H1 (cell line): ENCODE measurements around the gene C9. TPM values are rescaled to one million over a fixed set of nuclear protein-coding genes. Genes with fewer than 3 reads are reported as not detected.

Source experiments
- CTCF ChIA-PET: fragments of 300-600 bp; sonication (Branson Sonifier 250); formaldehyde crosslinking; loops from one replicate; lab custom pipeline; 2021; ENCODE audit not compliant: partially characterized antibody; lab: Charles Lee
- POLR2A ChIA-PET: fragments of 300-600 bp; sonication (Branson Sonifier 250); formaldehyde crosslinking; loops from one replicate; lab custom pipeline; 2021; ENCODE audit warnings: inconsistent platforms; ENCODE audit not compliant: partially characterized antibody; lab: Charles Lee
- DNase-seq, 2 experiments: peaks; one replicate each; pipeline versions ENCODE4 v3.0.0 to v3.0.0-alpha.2; 2010 to 2022; ENCODE audit warnings: low spot score in 2 of 2, low read depth in 1 of 2, mixed read lengths in 1 of 2
- FAIRE-seq: peaks from 2 replicates; lab custom pipeline; 2011; peaks lifted over from hg19 to GRCh38; lab: Jason Lieb, UNC
- H2AFZ ChIP-seq: 2 replicates; pipeline ENCODE4 v1.8.1; 2012; ENCODE audit warnings: low read length, inconsistent platforms
- H2AK5ac ChIP-seq: 2 replicates; pipeline ENCODE4 v1.6.1; 2013; ENCODE audit warnings: low read depth, low read length
- H2BK120ac ChIP-seq: replicated peaks from 2 replicates; pipeline ENCODE3; 2013; ENCODE audit warnings: low read depth, low read length, inconsistent platforms
- H2BK12ac ChIP-seq: 2 replicates; pipeline ENCODE4 v1.6.1; 2013; ENCODE audit warnings: low read depth, low read length
- H2BK15ac ChIP-seq: 2 replicates; pipeline ENCODE4 v1.6.1; 2013; ENCODE audit warnings: low read length
- H2BK20ac ChIP-seq: 2 replicates; pipeline ENCODE4 v1.6.1; 2013; ENCODE audit warnings: low read length
- H2BK5ac ChIP-seq: 2 replicates; pipeline ENCODE4 v1.6.1; 2013; ENCODE audit warnings: low read depth, low read length
- H3K14ac ChIP-seq: 2 replicates; pipeline ENCODE4 v1.6.1; 2013; ENCODE audit warnings: inconsistent platforms; ENCODE audit not compliant: insufficient read length
- H3K18ac ChIP-seq: 2 replicates; pipeline ENCODE4 v1.6.1; 2013; ENCODE audit warnings: low read length; ENCODE audit errors: extremely low read depth
- H3K23ac ChIP-seq: 2 replicates; pipeline ENCODE4 v1.6.1; 2013; ENCODE audit warnings: inconsistent platforms; ENCODE audit not compliant: insufficient read length
- H3K23me2 ChIP-seq: 2 replicates; pipeline ENCODE4 v1.6.1; 2013; ENCODE audit warnings: low read depth, low read length
- H3K27ac ChIP-seq: 2 replicates; pipeline ENCODE4 v1.6.1; 2011; ENCODE audit warnings: low read depth, low read length, inconsistent platforms
- H3K27me3 ChIP-seq, 4 experiments: replicated peaks in 1 of 4; 1 replicate in 1 of 4; 2 replicates in 3 of 4; pipeline versions ENCODE4 v1.6.1 to v1.8.1; 2011 to 2013; ENCODE audit warnings: low read length in 3 of 4, mild to moderate bottlenecking in 3 of 4, inconsistent platforms in 2 of 4, mixed read lengths in 2 of 4, moderate library complexity in 1 of 4; ENCODE audit not compliant: control insufficient read depth in 3 of 4, insufficient read depth in 3 of 4; ENCODE audit errors: extremely low read depth in 1 of 4
- H3K36me3 ChIP-seq, 4 experiments: 2 replicates each; pipeline versions ENCODE4 v1.6.1 to v1.8.1; 2011 to 2013; ENCODE audit warnings: mild to moderate bottlenecking in 4 of 4, low read length in 3 of 4, moderate library complexity in 2 of 4, control low read depth in 1 of 4, inconsistent platforms in 1 of 4; ENCODE audit not compliant: insufficient read depth in 4 of 4, control insufficient read depth in 2 of 4
- H3K4ac ChIP-seq: replicated peaks from 2 replicates; pipeline ENCODE3; 2013; ENCODE audit warnings: low read length, low read depth, mixed read lengths, inconsistent platforms; ENCODE audit not compliant: insufficient read length
- H3K4me1 ChIP-seq, 4 experiments: replicated peaks in 1 of 4; 1 replicate in 1 of 4; 2 replicates in 3 of 4; pipeline versions ENCODE4 v1.6.1 to v1.8.1; 2011 to 2013; ENCODE audit warnings: low read length in 3 of 4, inconsistent platforms in 2 of 4, mixed read lengths in 1 of 4; ENCODE audit not compliant: insufficient read depth in 4 of 4, control insufficient read depth in 3 of 4
- H3K4me2 ChIP-seq, 2 experiments: 2 replicates each; pipeline versions ENCODE4 v1.6.1 to v1.8.1; 2011 to 2013; ENCODE audit warnings: low read depth in 2 of 2, low read length in 2 of 2, control low read depth in 1 of 2, inconsistent platforms in 1 of 2, mild to moderate bottlenecking in 1 of 2; ENCODE audit not compliant: insufficient read depth in 1 of 2
- H3K4me3 ChIP-seq, 4 experiments: fragments of 200-600, 300-600 bp in 1 of 4; sonication (generic), shearing (Covaris generic), sonication (Bioruptor Twin) in 1 of 4; 2 replicates each; pipeline versions ENCODE4 v1.5.1 to v1.8.1; 2011 to 2016; ENCODE audit warnings: low read length in 4 of 4, low read depth in 3 of 4, control low read depth in 2 of 4, inconsistent platforms in 2 of 4, mild to moderate bottlenecking in 2 of 4, mixed read lengths in 1 of 4, moderate library complexity in 1 of 4; ENCODE audit not compliant: insufficient read depth in 2 of 4; ENCODE audit errors: extremely low read depth in 1 of 4
- H3K56ac ChIP-seq: replicated peaks from 2 replicates; pipeline ENCODE3; 2013; ENCODE audit warnings: low read depth, mild to moderate bottlenecking, mixed read lengths, low read length, inconsistent platforms; ENCODE audit not compliant: insufficient read length
- H3K79me1 ChIP-seq: 2 replicates; pipeline ENCODE4 v1.6.1; 2013; ENCODE audit warnings: low read depth, low read length, control low read depth
- H3K79me2 ChIP-seq, 2 experiments: 2 replicates each; pipeline versions ENCODE4 v1.6.1 to v1.8.1; 2012 to 2013; ENCODE audit warnings: low read length in 2 of 2, mild to moderate bottlenecking in 2 of 2, inconsistent platforms in 1 of 2; ENCODE audit not compliant: insufficient read depth in 2 of 2, control insufficient read depth in 1 of 2
- H3K9ac ChIP-seq, 4 experiments: replicated peaks in 1 of 4; 1 replicate in 1 of 4; 2 replicates in 3 of 4; pipeline versions ENCODE4 v1.6.1 to v1.8.1; 2011 to 2013; ENCODE audit warnings: low read depth in 3 of 4, low read length in 3 of 4, control low read depth in 2 of 4, mild to moderate bottlenecking in 2 of 4, moderate library complexity in 2 of 4, inconsistent platforms in 1 of 4; ENCODE audit errors: extremely low read depth in 1 of 4
- H3K9me3 ChIP-seq, 2 experiments: 2 replicates each; pipeline versions ENCODE4 v1.6.1 to v1.8.1; 2012 to 2013; ENCODE audit warnings: mild to moderate bottlenecking in 2 of 2, moderate library complexity in 2 of 2, control low read depth in 1 of 2, inconsistent platforms in 1 of 2, low read depth in 1 of 2, low read length in 1 of 2, mixed read lengths in 1 of 2; ENCODE audit not compliant: insufficient read depth in 2 of 2
- H4K20me1 ChIP-seq, 2 experiments: replicated peaks in 1 of 2; 2 replicates each; pipeline versions ENCODE3 to v1.8.1; 2011 to 2013; ENCODE audit warnings: inconsistent platforms in 2 of 2, low read length in 2 of 2, mild to moderate bottlenecking in 1 of 2; ENCODE audit not compliant: insufficient read depth in 2 of 2, control insufficient read depth in 1 of 2
- H4K5ac ChIP-seq: 2 replicates; pipeline ENCODE4 v1.6.1; 2013; ENCODE audit warnings: low read length, low read depth, mixed read lengths, inconsistent platforms; ENCODE audit not compliant: insufficient read length
- H4K8ac ChIP-seq: 2 replicates; pipeline ENCODE4 v1.8.0; 2013; ENCODE audit warnings: mild to moderate bottlenecking, moderate library complexity, low read length, inconsistent platforms; ENCODE audit not compliant: insufficient read depth; ENCODE audit errors: extremely low read depth
- H4K91ac ChIP-seq: replicated peaks from 2 replicates; pipeline ENCODE3; 2013; ENCODE audit warnings: low read length, mixed read lengths, inconsistent platforms; ENCODE audit not compliant: insufficient read length
- CBX5 ChIP-seq: fragments of 300-800, 300-1000 bp; sonication (generic); IDR thresholded peaks from 2 replicates; pipeline ENCODE4 v1.7.1; 2016; ENCODE audit warnings: antibody characterized with exemption, low read length, low read depth
- KDM1A ChIP-seq: fragments of 200-600, 300-600 bp; sonication (generic); IDR thresholded peaks from 2 replicates; pipeline ENCODE4 v1.7.1; 2016; ENCODE audit warnings: mild to moderate bottlenecking, low read length, borderline replicate concordance
- POLR2A ChIP-seq, 2 experiments: IDR thresholded peaks; 1 replicate in 1 of 2; 2 replicates in 1 of 2; pipeline ENCODE4 v1.6.1; 2011; ENCODE audit warnings: low read depth in 2 of 2, low read length in 2 of 2, mild to moderate bottlenecking in 2 of 2; ENCODE audit errors: control extremely low read depth in 1 of 2
- YY1 ChIP-seq: IDR thresholded peaks from 2 replicates; pipeline ENCODE4 v1.6.1; 2011; ENCODE audit warnings: low read depth, mild to moderate bottlenecking, low read length
- WGBS, 2 experiments: shearing (Covaris generic) in 1 of 2; methylation state at CpG; one replicate each; pipeline versions ENCODE4 v1.1.6 to v1.1.7; 2013 to 2015; ENCODE audit warnings: low lambda C conversion rate in 2 of 2, mixed read lengths in 2 of 2, inconsistent platforms in 1 of 2, low coverage in 1 of 2, missing lambda C conversion rate in 1 of 2; ENCODE audit not compliant: insufficient replicate concordance in 2 of 2, insufficient coverage in 1 of 2, insufficient read length in 1 of 2; ENCODE audit errors: extremely low coverage in 1 of 2, missing lambda C conversion rate in 1 of 2; 5-methylcytosine and 5-hydroxymethylcytosine counted together
- polyA plus RNA-seq, 7 experiments: library from polyadenylated mRNA; depleted of rRNA in 3 of 7; stranded (reverse) in 5 of 7; unstranded in 2 of 7; fragments of >200 nt in 5 of 7; fragments of 200-250 nt in 2 of 7; gene quantifications; 1 replicate in 5 of 7; 2 replicates in 1 of 7; 4 replicates in 1 of 7; pipeline versions ENCODE4 v1.2.1 to v1.2.3, GENCODE V29; 2011 to 2013; ENCODE audit warnings: missing spikeins in 2 of 7, mixed read lengths in 2 of 7
- total RNA-seq: library from RNA; stranded (reverse); fragmentation: NEBNext Ultra II Directional; extraction: Animal tissue kit (Norgen Biotek cat#: 25700); gene quantifications from 2 replicates; pipeline ENCODE4 v1.2.1, GENCODE V29; 2021

The C9 gene
- total and polyA plus RNA-seq, 2 of the 8 experiments (the other 6 are each of a cell fraction or from before 2014, with no cell fraction given): not detected

DNA sequence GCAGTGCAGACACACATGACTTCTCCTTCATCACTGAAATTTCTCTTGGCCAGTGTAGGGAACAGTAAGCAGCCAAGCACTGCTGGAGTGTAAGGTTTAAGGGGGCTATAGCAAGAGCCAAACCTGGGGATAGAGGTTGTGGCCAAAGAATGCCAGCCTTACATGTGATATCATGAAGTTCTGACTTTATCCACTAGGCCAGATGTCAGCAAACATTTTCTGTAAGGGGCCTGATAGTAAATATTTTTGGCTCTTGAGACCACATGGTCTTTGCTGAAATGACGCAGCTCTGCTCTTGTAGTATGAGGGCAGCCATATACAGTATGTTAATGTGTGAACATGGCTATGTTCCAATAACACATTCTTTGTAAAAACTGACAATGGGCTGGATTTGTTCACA is 115.2 kb downstream of the C9 start:
- CTCF ChIA-PET: interaction anchor here (0.8 kb wide), 1 partner anchor 32 kb away, joined by 3 read pairs; no protein-coding TSS in a partner anchor

More for the DNA sequence above, 115.2 kb downstream of the C9 start:
- H3K18ac ChIP-seq: no peak overlapping the region
- FAIRE-seq: no peak
- H3K14ac ChIP-seq: no peak overlapping the region
- no peak overlapping the region for H2BK15ac ChIP-seq
- no peak overlapping the region for H3K4ac ChIP-seq
- H4K20me1 ChIP-seq: no peaks in the 10 kb centered on the region
- no peak overlapping the region for H2BK120ac ChIP-seq
- H3K4me1 ChIP-seq: no peaks in the 10 kb centered on the region
- H3K4me3 ChIP-seq: no peak overlapping the region
- no peak overlapping the region for H3K4me2 ChIP-seq
- H3K27me3 ChIP-seq: no peaks in the 10 kb centered on the region
- no peak overlapping the region for H3K27ac ChIP-seq
- no peak overlapping the region for H2BK12ac ChIP-seq
- no peak for TF ChIP-seq KDM1A
- no peak for TF ChIP-seq POLR2A (IDR thresholded peaks at IDR 0.05; ENCODE audit: control extremely low read depth in 1 of 2, low read depth in 2 of 2, low read length in 2 of 2)
- no peak for TF ChIP-seq CBX5
- TF ChIP-seq YY1: no peak
- no peak overlapping the region for H3K56ac ChIP-seq
- no peak overlapping the region for H2AFZ ChIP-seq
- H4K8ac ChIP-seq: no peak overlapping the region
- 100% methylated on average over 1 of the region's 1 CpG; no CpG with 5 or more reads in 1 of the 2 experiments for WGBS, 2 experiments
- no peaks in the 10 kb centered on the region for H3K36me3 ChIP-seq
- no peak overlapping the region for H2BK5ac ChIP-seq
- no peak for DNase-seq
- H2AK5ac ChIP-seq: no peak overlapping the region
- POLR2A ChIA-PET: no interaction called here
- no peak overlapping the region for H3K9ac ChIP-seq
- no peak overlapping the region for H4K5ac ChIP-seq
- H2BK20ac ChIP-seq: no peak overlapping the region
- no peaks in the 10 kb centered on the region for H3K79me1 ChIP-seq
- no peaks in the 10 kb centered on the region; the same call in 1 of the 2 replicates for H3K23me2 ChIP-seq
- H3K79me2 ChIP-seq: no peaks in the 10 kb centered on the region
- H3K9me3 ChIP-seq: no peaks in the 10 kb centered on the region; a peak in 1 of 4 replicates
- no peak overlapping the region for H3K23ac ChIP-seq
- no peak overlapping the region for H4K91ac ChIP-seq
